Esophagus muscularis mucosa (tissue), 4 donors: Measurements from ENCODE around the gene USP31. TPM values are rescaled to one million over a fixed set of nuclear protein-coding genes. Genes with fewer than 3 reads are reported as not detected.
A peak's percentile ranks its signal among the peaks of the same experiment; 100 is the strongest.

ENCODE experiments used
- DNase-seq: peaks from one replicate; pipeline ENCODE4 v3.0.0-alpha.2; 2017; ENCODE audit errors: extremely low spot score
- H3K27ac ChIP-seq, 4 donors: fragments of 200-600 bp; sonication (generic); replicated peaks in 1 of 4; 1 replicate in 3 of 4; 2 replicates in 1 of 4; pipeline ENCODE4 v1.5.1; 2016 to 2019; ENCODE audit warnings: mild to moderate bottlenecking in 1 of 4
- H3K27me3 ChIP-seq, 4 donors: fragments of 200-600 bp; sonication (generic); one replicate each; pipeline versions ENCODE4 v1.5.1 to v1.6.0; 2016 to 2019
- H3K36me3 ChIP-seq, 4 donors: fragments of 200-600 bp; sonication (generic); one replicate each; pipeline ENCODE4 v1.5.1; 2016 to 2019
- H3K4me1 ChIP-seq, 4 donors: fragments of 200-600 bp; sonication (generic); one replicate each; pipeline ENCODE4 v1.5.1; 2016 to 2019
- H3K4me3 ChIP-seq, 4 donors: fragments of 200-600 bp; sonication (generic); 1 replicate in 2 of 4; 2 replicates in 2 of 4; pipeline ENCODE4 v1.5.1; 2016 to 2019; ENCODE audit warnings: mild to moderate bottlenecking in 4 of 4, moderate library complexity in 1 of 4
- H3K9me3 ChIP-seq, 4 donors: fragments of 200-600 bp; sonication (generic); 1 replicate in 3 of 4; 2 replicates in 1 of 4; pipeline ENCODE4 v1.5.1; 2016 to 2019
- EP300 ChIP-seq: sonication (generic); formaldehyde crosslinking; IDR thresholded peaks from one replicate; pipeline ENCODE4 v1.6.1; 2017; ENCODE audit warnings: antibody characterized with exemption
- POLR2A ChIP-seq: fragments of 450-650 bp; IDR thresholded peaks from one replicate; pipeline ENCODE4 v1.6.1; 2017; ENCODE audit warnings: antibody characterized with exemption, moderate library complexity, mild to moderate bottlenecking, low read depth
- POLR2AphosphoS5 ChIP-seq, 2 donors: sonication (generic); formaldehyde crosslinking; IDR thresholded peaks; one replicate each; pipeline ENCODE4 v1.6.1; 2017; ENCODE audit warnings: antibody characterized with exemption in 2 of 2
- WGBS: methylation state at CpG from one replicate; pipeline ENCODE4 v1.1.5; 2018; 5-methylcytosine and 5-hydroxymethylcytosine counted together
- intact Hi-C: fragments of 100-400 bp; cut with DNase I; formaldehyde crosslinking; loops from one replicate; pipeline ENCODE4 v1.15.1; 2023
- total RNA-seq, 4 donors: library from RNA; depleted of rRNA; stranded (reverse); fragments of >200 nt; gene quantifications; one replicate each; pipeline versions ENCODE4 v1.1.0 to v1.2.1, GENCODE V29; 2016
- TF ChIP-seq, protein P1 (sequence below), 3 experiments: fragments of 200-600 bp in 2 of 3; fragments of 450-650 bp in 1 of 3; sonication (generic) in 2 of 3; IDR thresholded peaks; one replicate each; pipeline ENCODE4 v1.5.1; 2017 to 2019; ENCODE audit warnings: antibody characterized with exemption in 3 of 3, mild to moderate bottlenecking in 2 of 3, moderate library complexity in 1 of 3

USP31 gene
- total RNA-seq, 4 donors from 2014 or later: 18.9 to 29.1 (median 23.3) TPM

GRCh38 chr16:23143391-23143790 lies 5.9 kb downstream of the USP31 start:
- 82% methylated on average over 3 of the region's 3 CpGs for WGBS
- TF ChIP-seq EP300 (no peak), POLR2A (no peak), POLR2AphosphoS5 (IDR thresholded peaks at IDR 0.05) (no peak)
- TF ChIP-seq, protein P1, sequence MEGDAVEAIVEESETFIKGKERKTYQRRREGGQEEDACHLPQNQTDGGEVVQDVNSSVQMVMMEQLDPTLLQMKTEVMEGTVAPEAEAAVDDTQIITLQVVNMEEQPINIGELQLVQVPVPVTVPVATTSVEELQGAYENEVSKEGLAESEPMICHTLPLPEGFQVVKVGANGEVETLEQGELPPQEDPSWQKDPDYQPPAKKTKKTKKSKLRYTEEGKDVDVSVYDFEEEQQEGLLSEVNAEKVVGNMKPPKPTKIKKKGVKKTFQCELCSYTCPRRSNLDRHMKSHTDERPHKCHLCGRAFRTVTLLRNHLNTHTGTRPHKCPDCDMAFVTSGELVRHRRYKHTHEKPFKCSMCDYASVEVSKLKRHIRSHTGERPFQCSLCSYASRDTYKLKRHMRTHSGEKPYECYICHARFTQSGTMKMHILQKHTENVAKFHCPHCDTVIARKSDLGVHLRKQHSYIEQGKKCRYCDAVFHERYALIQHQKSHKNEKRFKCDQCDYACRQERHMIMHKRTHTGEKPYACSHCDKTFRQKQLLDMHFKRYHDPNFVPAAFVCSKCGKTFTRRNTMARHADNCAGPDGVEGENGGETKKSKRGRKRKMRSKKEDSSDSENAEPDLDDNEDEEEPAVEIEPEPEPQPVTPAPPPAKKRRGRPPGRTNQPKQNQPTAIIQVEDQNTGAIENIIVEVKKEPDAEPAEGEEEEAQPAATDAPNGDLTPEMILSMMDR (IDR thresholded peaks at IDR 0.05): no peak
- Histone ChIP-seq H3K36me3 (no peaks in the 10 kb centered on the region), H3K27me3 (no peaks in the 10 kb centered on the region), H3K9me3 (no peaks in the 10 kb centered on the region), H3K4me1 (peaks cover 56 to 99% (median 92%) of the 10 kb centered on the region in 4 donors), H3K27ac (peak overlapping the region; percentile 74 to 95 (median 90)), H3K4me3 (no peak overlapping the region)
- DNase-seq: no peak
- intact Hi-C loops: no loop called here

DNA sequence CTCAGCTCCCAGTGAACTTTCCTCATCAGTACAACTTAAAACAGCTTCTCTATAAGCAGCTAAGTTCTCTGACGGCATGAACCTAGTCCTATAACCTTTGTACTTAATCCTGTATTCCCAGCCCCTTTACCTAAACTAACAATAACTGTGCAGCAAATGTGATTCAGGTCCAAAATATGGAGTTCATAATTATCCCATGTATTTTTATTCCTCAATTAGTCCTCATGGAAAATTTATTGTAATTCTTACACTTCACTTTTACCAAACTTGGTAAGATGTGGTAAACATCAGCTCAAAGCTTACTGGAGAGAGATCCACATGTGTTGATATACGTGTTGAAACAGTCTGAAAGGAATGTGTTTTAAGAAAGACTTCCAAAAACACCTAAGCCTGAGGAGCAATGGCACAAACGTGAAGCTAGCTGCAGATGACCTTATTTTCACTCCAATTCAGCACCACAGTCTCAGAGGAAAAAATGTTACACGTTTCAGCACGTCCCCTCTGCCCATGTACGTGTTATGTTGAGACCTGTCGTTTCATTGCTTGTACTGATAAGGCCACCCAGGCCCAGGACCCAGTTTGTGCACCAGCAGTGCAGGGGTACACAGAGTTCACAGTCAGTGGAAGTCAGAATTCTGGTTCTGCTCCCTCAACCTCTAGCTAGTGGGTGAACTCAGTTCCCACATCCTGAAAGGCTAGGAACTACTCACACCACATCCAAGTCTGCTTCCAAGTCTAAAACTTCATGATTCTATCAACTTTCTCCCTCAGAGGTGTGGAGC lies 7.1 kb downstream of the USP31 start:
- intact Hi-C loops: no loop called here
- Histone ChIP-seq H3K4me3 (peak overlapping the region in 1 of 4 donors; percentile 2), H3K4me1 (peaks cover 49 to 93% (median 80%) of the 10 kb centered on the region in 4 donors), H3K27me3 (no peaks in the 10 kb centered on the region), H3K9me3 (no peaks in the 10 kb centered on the region), H3K27ac (peak overlapping the region; percentile 74 to 95 (median 90)), H3K36me3 (no peaks in the 10 kb centered on the region)
- 45% methylated on average over 7 of the region's 7 CpGs for WGBS
- TF ChIP-seq, protein P1 (IDR thresholded peaks at IDR 0.05): no peak
- peak; percentile 65 to 73 for TF ChIP-seq POLR2AphosphoS5 (IDR thresholded peaks at IDR 0.05)
- no peak for TF ChIP-seq POLR2A
- TF ChIP-seq EP300: peak; percentile 82
- peak; percentile 79 for DNase-seq

DNA sequence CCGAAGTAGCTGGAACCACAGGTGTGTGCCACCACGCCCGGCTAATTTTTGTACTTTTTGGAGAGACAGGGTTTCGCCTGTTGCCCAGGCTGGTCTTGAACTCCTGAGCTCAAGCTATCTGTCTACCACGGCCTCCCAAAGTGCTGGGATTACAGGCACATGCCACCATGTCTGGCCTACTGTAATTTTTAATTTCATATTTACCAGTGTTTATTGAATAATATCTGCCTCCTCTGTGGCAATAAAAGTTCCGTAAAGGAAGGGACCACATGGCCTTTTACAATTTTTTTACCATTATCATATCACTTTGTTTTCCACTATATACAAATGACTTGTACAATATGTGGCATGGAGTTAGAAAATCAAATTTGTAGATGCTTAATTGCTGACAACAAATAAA lies 7.8 kb downstream of the USP31 start:
- WGBS: 92% methylated on average over 6 of the region's 6 CpGs
- Histone ChIP-seq H3K27me3 (no peaks in the 10 kb centered on the region), H3K27ac (peak overlapping the region; percentile 74 to 95 (median 90)), H3K4me1 (peaks cover 44 to 87% (median 74%) of the 10 kb centered on the region in 4 donors), H3K9me3 (peaks cover 0 to 4% (median 0%) of the 10 kb centered on the region in 4 donors), H3K4me3 (no peak overlapping the region), H3K36me3 (no peaks in the 10 kb centered on the region)
- intact Hi-C loops: no loop called here
- TF ChIP-seq, protein P1 (IDR thresholded peaks at IDR 0.05): no peak
- TF ChIP-seq POLR2A (no peak), POLR2AphosphoS5 (IDR thresholded peaks at IDR 0.05) (no peak), EP300 (no peak)
- DNase-seq: no peak

DNA sequence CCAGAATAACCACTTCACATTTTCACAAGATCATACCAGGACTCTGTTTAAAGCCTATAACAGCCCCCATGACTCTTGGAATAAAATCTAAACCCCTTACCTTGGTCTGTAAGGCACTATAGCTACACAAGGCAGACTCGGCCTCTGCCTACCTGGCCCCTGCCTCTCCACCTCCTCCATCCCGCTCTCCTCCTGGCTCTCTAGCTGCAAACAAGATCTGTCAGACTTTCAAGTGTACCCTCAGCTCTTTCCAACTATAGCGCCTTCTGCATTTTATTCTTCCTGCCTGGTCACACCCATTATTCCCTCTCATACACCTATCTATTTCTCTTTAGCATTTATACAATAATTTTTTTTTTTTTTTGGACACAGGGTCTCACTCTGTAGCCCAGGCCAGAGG lies 8.2 kb downstream of the USP31 start:
- H3K4me1 ChIP-seq: peaks cover 40 to 82% (median 69%) of the 10 kb centered on the region in 4 donors

More for the DNA sequence above, 8.2 kb downstream of the USP31 start:
- Histone ChIP-seq H3K36me3 (no peaks in the 10 kb centered on the region), H3K9me3 (peaks cover 0 to 4% (median 0%) of the 10 kb centered on the region in 4 donors), H3K27ac (peak overlapping the region; percentile 74 to 95 (median 90)), H3K27me3 (no peaks in the 10 kb centered on the region), H3K4me3 (no peak overlapping the region)
- intact Hi-C loops: no loop called here
- DNase-seq: peak; percentile 75
- TF ChIP-seq, protein P1 (IDR thresholded peaks at IDR 0.05): no peak
- no peak for TF ChIP-seq POLR2AphosphoS5 (IDR thresholded peaks at IDR 0.05)
- no peak for TF ChIP-seq POLR2A
- TF ChIP-seq EP300: no peak
- WGBS: 99% methylated on average over 3 of the region's 3 CpGs
